Stimulated activated naive B cell treated with anti-CD40 and anti-IgM and Interleukin-4, amounts not matched to agents 10 μg/mL and 1 μg/mL and 100 μg/mL, for 72 hours (primary cell): ENCODE results near the gene GRM8.

Source experiments
- ATAC-seq, 2 donors: fragments of 150-1000 bp; cut with Tn5 transposase; replicated peaks; 2 replicates each; pipeline ENCODE4 v1.10.0; 2021; ENCODE audit warnings: moderate library complexity in 1 of 2
- DNase-seq: peaks from one replicate; pipeline ENCODE4 v3.0.0; 2021
- H3K27ac Mint-ChIP-seq: one replicate; pipeline ENCODE4 v1.8.0; 2022; ENCODE audit warnings: mild to moderate bottlenecking, mixed read lengths
- H3K27me3 Mint-ChIP-seq, 2 donors: one replicate each; pipeline ENCODE4 v1.8.0; 2022; ENCODE audit warnings: mixed read lengths in 2 of 2
- H3K36me3 Mint-ChIP-seq, 2 donors: one replicate each; pipeline ENCODE4 v1.8.0; 2022; ENCODE audit warnings: mixed read lengths in 2 of 2, mild to moderate bottlenecking in 1 of 2
- H3K4me1 Mint-ChIP-seq, 2 donors: one replicate each; pipeline ENCODE4 v1.8.0; 2022; ENCODE audit warnings: mixed read lengths in 2 of 2, mild to moderate bottlenecking in 1 of 2
- H3K4me3 Mint-ChIP-seq, 2 donors: one replicate each; pipeline ENCODE4 v1.8.0; 2022; ENCODE audit warnings: mild to moderate bottlenecking in 2 of 2, mixed read lengths in 2 of 2, moderate library complexity in 1 of 2
- H3K9me3 Mint-ChIP-seq, 2 donors: one replicate each; pipeline ENCODE4 v1.8.0; 2022; ENCODE audit warnings: mixed read lengths in 2 of 2, mild to moderate bottlenecking in 1 of 2

GRM8 gene

DNA sequence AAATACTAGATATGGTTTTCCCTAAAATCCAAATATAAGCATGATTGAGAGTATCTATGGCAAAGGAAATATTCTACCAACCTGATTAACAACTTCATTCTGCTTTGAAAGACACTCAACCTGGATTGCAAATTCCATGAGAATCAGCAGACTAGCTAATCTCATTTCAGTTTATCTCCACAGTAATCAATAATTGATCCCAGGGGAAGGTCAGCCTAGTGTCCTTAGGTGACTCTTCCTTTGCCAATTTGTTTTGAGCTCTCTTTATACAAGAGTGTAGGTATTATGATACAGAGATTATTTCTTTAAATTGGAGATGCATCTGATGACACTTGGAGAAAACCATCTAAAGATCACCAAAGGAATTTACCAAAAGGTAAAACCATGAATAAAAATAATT is 100.3 kb downstream of the GRM8 start:
- peaks cover 0 to 3% of the 10 kb centered on the region in 2 donors for H3K9me3 Mint-ChIP-seq
- H3K4me3 Mint-ChIP-seq, result no peak overlapping the region
- H3K4me1 Mint-ChIP-seq, result no peaks in the 10 kb centered on the region
- no peaks in the 10 kb centered on the region for H3K36me3 Mint-ChIP-seq
- no peak overlapping the region for H3K27ac Mint-ChIP-seq
- ATAC-seq, result no peak
- DNase-seq, result no peak
- peaks cover 0 to 5% of the 10 kb centered on the region in 2 donors for H3K27me3 Mint-ChIP-seq

DNA sequence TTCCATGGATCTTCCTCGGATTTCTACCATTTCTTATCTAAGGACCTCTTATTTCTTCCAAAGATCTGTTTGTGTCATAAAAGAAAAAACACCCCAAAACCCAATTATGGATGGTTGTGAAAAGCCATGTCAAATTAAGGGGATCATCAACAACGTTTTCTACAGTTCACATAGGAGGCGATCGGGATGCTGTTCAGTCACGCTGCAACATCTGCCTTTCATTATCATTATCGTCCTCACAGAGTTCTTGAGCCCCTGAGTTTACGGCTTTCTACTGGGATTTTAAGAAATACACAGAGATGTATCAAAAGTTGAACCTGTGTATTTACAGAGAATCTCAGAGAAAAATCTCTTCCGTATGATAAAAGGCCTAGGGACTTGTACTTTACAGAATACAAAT is 101.4 kb downstream of the GRM8 start:
- Mint-ChIP-seq H3K4me1 (no peaks in the 10 kb centered on the region), H3K9me3 (peaks cover 0 to 2% of the 10 kb centered on the region in 2 donors), H3K36me3 (no peaks in the 10 kb centered on the region), H3K27me3 (peaks cover 0 to 5% of the 10 kb centered on the region in 2 donors), H3K4me3 (no peak overlapping the region), H3K27ac (no peak overlapping the region)
- no peak for ATAC-seq
- DNase-seq, result no peak

DNA sequence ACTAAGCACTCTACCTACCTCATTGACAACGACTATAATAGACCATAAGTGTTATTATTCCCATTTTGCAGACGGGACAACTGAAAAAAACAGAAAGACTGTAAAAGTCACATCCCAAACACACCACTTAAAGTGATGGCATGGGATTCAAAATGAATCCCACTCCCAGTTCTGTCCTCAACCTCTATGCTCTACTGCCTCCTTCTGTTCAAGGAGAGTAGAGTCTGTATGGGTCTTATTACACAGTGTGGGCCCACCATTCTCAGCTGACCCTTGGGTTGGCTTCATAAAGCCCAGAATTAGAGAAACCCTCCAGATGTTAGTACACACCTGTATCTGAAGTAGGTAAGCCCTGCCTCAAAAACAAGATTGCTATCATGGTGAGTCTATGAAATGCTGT is 102.2 kb downstream of the GRM8 start:
- Mint-ChIP-seq H3K4me3 (no peak overlapping the region), H3K27ac (no peak overlapping the region), H3K36me3 (no peaks in the 10 kb centered on the region), H3K9me3 (peaks cover 0 to 1% of the 10 kb centered on the region in 2 donors), H3K4me1 (no peaks in the 10 kb centered on the region), H3K27me3 (peaks cover 0 to 5% of the 10 kb centered on the region in 2 donors)
- DNase-seq (no peak), ATAC-seq (peak in 1 of 2 donors; percentile 10)

DNA sequence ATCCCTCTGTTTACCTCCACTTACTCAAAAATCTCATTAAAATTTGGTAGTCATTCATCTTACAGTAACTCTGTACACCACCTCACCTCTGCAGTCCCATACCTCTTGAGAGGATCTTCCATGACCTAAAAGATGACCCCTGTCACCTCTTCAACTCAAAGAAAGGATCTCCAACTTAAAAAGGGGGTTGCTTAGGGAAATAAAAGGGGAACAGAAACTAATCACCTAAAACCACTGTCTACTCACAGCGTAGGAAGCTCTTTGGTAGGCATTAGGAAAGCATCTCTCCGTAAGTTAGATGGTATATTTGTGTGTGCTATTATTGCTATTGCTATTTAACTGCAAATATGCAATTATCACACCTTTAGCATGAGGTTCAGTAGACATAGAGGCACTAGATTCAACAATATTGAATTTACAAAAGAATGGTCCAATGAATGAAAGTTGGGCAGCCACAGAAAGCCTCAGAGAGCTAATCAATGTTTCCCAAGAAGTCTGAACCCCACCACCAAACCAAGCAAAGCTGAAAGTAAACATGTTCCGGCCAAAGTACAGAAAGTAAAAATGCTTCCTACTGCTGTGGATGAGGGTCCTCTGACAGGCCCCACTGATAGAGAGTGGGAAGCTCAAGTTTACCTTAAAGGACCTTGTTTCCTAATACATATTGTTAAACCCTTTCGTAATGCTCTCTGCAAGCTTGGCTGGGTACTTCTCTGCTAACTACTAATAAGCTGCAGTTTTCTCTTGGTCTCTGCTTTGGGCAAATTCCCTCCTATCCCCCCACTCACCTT is 105.8 kb downstream of the GRM8 start:
- H3K4me3 Mint-ChIP-seq, result no peak overlapping the region
- no peak overlapping the region for H3K27ac Mint-ChIP-seq
- no peaks in the 10 kb centered on the region for H3K36me3 Mint-ChIP-seq
- no peaks in the 10 kb centered on the region for H3K27me3 Mint-ChIP-seq
- DNase-seq (no peak), ATAC-seq (no peak)
- no peaks in the 10 kb centered on the region for H3K4me1 Mint-ChIP-seq
- H3K9me3 Mint-ChIP-seq, result peaks cover 0 to 1% of the 10 kb centered on the region in 2 donors

DNA sequence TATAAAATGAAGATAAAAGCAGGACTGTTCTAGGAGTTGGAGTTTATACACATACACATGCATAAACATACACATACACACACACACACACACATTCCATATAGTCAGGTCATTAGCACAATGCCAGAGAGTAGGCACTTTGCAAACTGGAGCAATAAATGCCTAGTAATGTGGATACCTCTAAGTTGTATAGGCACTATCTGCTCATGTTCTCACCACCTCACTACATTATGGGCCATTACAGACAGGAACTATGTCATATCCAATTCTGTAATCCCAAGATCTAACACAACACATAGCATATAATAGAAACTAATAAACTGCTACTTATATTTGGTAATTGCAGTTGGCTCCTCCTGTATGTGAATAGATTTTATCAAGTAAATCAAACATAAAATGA is 115.6 kb downstream of the GRM8 start:
- Mint-ChIP-seq H3K4me3 (no peak overlapping the region), H3K4me1 (no peaks in the 10 kb centered on the region), H3K27me3 (no peaks in the 10 kb centered on the region), H3K9me3 (no peaks in the 10 kb centered on the region), H3K27ac (no peak overlapping the region), H3K36me3 (no peaks in the 10 kb centered on the region)
- ATAC-seq, result no peak
- no peak for DNase-seq

DNA sequence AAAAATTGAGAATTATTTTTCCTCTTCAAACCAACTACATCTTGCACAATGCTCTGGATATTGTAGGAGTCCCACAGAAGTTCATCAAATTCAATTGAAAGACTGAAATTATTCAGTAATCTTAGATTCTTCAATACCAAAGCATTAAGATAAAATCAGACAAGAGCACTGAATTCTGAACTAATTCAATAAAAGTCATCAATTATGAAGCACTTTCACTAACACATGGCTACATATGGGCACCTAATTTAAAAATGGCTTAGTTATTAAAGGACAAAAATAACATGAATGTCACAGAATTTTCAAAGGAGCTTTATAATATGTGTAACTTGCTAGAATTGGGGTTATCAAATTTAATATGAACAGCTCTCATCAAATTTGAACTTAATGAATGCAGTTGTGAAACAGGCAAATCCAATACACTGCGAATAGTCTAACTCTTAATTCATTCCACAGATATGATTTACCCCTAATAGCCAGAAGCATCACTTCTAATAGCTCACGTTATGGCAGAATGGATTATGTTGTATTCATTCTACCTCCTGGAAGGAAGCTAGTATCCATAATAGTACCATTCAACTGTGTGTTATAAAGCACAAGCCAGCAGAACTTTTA is 116.8 kb downstream of the GRM8 start:
- ATAC-seq (no peak), DNase-seq (no peak)
- Mint-ChIP-seq H3K27ac (no peak overlapping the region), H3K36me3 (no peaks in the 10 kb centered on the region), H3K27me3 (no peaks in the 10 kb centered on the region), H3K9me3 (no peaks in the 10 kb centered on the region), H3K4me1 (no peaks in the 10 kb centered on the region), H3K4me3 (no peak overlapping the region)

DNA sequence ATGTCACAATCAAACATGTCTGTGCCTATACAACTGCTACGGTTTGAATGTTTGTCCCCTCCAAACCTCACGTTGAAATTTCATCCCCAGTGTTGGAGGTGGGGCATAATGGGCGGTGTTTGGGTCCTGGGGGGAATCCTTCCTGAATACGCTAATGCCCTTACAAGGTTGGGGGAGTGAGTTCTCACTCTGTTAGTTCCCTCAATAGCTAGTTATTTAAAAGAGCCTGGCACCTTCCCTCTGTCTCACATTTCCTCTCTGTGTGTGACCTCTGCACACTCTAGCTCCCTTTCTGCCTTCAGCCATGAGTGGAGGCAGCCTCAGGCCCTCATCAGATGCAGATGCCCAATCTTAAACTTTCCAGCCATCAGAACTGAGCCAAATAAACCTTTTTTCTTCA is 129.5 kb downstream of the GRM8 start:
- peaks cover 0 to 4% of the 10 kb centered on the region in 2 donors for H3K9me3 Mint-ChIP-seq
- ATAC-seq (no peak), DNase-seq (no peak)
- H3K4me1 Mint-ChIP-seq, result no peaks in the 10 kb centered on the region
- no peaks in the 10 kb centered on the region for H3K27me3 Mint-ChIP-seq
- H3K4me3 Mint-ChIP-seq, result no peak overlapping the region
- no peak overlapping the region for H3K27ac Mint-ChIP-seq
- no peaks in the 10 kb centered on the region for H3K36me3 Mint-ChIP-seq

DNA sequence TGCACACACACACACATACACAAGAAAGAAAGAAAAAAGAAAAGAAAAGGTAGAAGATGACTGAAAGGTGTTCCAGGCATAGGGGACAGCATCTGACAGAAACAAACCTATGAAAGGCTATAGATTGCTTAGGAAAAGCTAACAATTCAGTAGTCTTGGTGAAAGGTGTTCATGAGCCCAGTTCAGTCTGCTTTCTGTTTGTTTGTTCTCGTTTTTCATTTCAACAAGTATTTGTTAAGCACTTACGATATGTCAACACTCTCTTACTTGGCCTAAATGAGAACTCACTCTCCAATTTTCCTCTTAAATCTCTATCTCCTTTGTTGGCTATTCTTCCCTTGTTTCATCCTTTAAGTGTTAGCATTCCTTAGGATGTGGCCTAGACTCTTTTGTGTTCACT is 133.2 kb downstream of the GRM8 start:
- Mint-ChIP-seq H3K27me3 (no peaks in the 10 kb centered on the region), H3K9me3 (peaks cover 0 to 4% of the 10 kb centered on the region in 2 donors)

DNA sequence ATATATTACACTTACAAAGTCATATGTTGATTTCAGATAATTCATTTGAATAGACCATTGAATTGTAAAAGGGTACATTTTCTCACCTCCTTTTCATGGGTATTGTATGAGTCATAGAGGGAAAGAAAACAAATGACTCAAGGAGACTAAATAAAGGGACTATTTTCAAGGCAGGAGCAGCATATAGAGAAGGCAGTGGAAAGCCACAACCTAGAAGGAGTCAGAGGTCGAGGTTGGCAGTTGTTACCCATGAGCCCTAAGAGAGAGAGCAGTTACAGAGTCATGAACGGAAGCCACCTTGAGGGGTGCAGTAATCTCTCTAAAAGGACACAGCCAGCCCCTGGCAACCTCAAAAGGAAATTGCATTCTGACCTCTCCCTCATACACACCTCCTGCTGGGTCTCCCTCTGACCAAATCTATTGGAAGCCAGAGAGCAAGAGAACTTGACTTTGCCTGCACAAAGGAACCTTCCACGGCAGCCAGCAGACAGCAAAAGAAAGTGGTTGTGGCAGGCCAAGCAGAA is 137.9 kb downstream of the GRM8 start:
- Mint-ChIP-seq H3K36me3 (no peaks in the 10 kb centered on the region), H3K9me3 (peaks cover 4 to 5% of the 10 kb centered on the region in 2 donors), H3K27me3 (peaks cover 0 to 5% of the 10 kb centered on the region in 2 donors), H3K27ac (no peak overlapping the region), H3K4me1 (no peaks in the 10 kb centered on the region), H3K4me3 (no peak overlapping the region)
- ATAC-seq, result peak in 1 of 2 donors; percentile 56
- DNase-seq, result no peak

More for the DNA sequence above, 133.2 kb downstream of the GRM8 start:
- DNase-seq (no peak), ATAC-seq (no peak)
- H3K4me3 Mint-ChIP-seq, result no peak overlapping the region
- no peak overlapping the region for H3K27ac Mint-ChIP-seq
- no peaks in the 10 kb centered on the region for H3K4me1 Mint-ChIP-seq
- no peaks in the 10 kb centered on the region for H3K36me3 Mint-ChIP-seq

DNA sequence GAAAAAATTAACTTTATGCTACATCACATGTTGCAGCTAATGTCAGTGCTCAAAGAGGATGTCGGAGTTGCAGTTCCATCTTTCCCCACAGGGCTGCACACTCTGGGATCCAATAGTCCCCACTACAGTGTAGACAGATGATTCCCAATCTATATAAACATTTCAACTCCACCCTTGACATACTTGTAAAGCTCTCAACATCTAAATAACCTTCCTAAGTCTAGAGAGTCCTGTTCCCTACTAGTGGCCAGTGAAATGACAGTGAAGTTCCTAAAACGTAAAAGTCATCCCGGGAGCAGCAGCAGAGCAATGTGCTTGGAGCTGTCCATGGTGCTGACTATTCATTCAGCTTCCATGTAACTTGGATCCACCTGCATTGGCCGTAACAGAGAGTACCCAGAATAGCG is 145.1 kb downstream of the GRM8 start:
- Mint-ChIP-seq H3K9me3 (peaks cover 2 to 5% of the 10 kb centered on the region in 2 donors), H3K27me3 (peaks cover 0 to 5% of the 10 kb centered on the region in 2 donors), H3K27ac (no peak overlapping the region), H3K4me1 (no peaks in the 10 kb centered on the region), H3K36me3 (no peaks in the 10 kb centered on the region), H3K4me3 (no peak overlapping the region)
- DNase-seq (peak; percentile 2), ATAC-seq (peak; percentile 29 to 68)

DNA sequence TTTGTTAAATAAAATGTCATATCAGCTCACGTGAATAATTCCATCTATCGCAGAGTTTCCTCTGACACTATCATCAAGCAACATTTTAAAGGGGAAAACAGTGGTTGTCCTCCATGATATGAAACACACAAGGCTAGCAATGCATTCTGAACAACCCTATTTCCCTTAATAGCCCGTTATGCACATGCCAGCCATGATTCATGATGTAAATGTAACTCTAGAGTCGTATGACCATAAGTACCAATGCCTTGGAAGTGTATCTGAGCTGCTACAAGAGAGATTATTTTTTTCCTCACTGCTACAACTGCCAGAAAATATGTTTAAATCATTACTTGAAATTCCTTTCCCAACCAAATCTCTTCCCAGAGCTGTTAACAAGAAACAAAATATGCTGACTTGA is 159.4 kb downstream of the GRM8 start:
- H3K27me3 Mint-ChIP-seq, result no peaks in the 10 kb centered on the region
- ATAC-seq (no peak), DNase-seq (no peak)
- H3K4me3 Mint-ChIP-seq, result no peak overlapping the region
- H3K27ac Mint-ChIP-seq, result no peak overlapping the region
- no peaks in the 10 kb centered on the region for H3K36me3 Mint-ChIP-seq
- H3K4me1 Mint-ChIP-seq, result no peaks in the 10 kb centered on the region
- no peaks in the 10 kb centered on the region for H3K9me3 Mint-ChIP-seq

DNA sequence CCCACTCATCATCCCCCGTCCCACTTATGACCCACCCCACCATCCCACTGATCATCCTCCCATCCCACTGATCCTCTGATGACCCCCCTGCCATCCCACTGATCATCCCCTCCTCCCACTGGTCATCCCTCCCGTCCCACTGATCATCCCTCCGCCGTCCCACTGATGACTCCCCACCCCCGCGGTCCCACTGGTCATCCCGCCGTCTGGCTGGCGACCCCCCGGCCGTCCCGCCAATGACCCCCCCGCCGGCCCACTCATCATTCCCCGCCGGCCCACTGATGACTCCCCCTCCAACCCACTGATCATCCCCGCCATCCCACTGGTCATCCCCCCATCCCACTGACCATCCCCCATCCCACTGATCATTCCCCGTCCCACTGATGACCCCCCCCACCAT is 161.1 kb downstream of the GRM8 start:
- H3K27me3 Mint-ChIP-seq, result no peaks in the 10 kb centered on the region
- H3K4me1 Mint-ChIP-seq, result no peaks in the 10 kb centered on the region
- no peaks in the 10 kb centered on the region for H3K9me3 Mint-ChIP-seq
- H3K4me3 Mint-ChIP-seq, result no peak overlapping the region
- DNase-seq, result no peak
- H3K36me3 Mint-ChIP-seq, result no peaks in the 10 kb centered on the region
- H3K27ac Mint-ChIP-seq, result no peak overlapping the region
- no peak for ATAC-seq

DNA sequence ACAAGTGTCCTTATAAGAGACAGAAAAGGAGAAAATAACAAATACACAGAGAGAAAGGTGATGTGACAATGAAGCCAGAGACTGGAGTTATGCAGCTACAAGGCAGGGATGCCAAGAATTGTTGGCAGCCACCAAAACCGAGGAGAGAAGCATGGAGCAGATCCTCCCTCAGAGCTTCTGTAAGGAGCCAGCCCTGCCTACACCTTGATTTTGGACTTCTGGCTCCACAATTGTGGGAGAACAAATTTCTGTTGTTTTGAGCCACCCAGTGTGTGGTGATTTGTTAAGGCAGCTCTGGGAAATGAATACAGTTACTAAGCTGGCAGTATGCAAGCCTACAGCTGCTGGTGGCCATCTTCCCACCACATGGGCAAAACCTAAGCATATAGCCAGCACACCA is 163.6 kb downstream of the GRM8 start:
- H3K4me3 Mint-ChIP-seq, result no peak overlapping the region
- H3K4me1 Mint-ChIP-seq, result no peaks in the 10 kb centered on the region
- DNase-seq (no peak), ATAC-seq (no peak)
- H3K27ac Mint-ChIP-seq, result no peak overlapping the region
- H3K27me3 Mint-ChIP-seq, result no peaks in the 10 kb centered on the region
- H3K9me3 Mint-ChIP-seq, result peaks cover 0 to 1% of the 10 kb centered on the region in 2 donors
- H3K36me3 Mint-ChIP-seq, result no peaks in the 10 kb centered on the region

DNA sequence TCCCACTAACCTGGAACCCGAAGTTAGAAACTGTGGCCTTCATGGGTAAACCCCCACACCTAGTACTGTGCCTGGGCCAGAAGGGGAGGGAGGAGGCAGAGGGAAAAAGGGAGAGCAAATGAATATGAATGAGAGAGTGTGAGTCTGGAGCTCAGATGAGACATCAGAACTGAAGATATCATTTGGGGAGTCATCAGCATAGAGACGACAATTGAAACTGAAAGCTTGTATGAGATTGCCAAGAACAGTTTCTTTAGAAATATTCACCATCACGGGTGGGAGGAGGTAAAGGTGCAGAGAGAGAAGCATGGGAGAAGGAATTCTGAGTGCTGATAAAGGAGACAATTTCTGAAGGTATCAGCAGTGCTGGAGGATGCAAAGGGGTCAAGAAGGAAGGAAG is 171.2 kb downstream of the GRM8 start:
- H3K27ac Mint-ChIP-seq, result no peak overlapping the region
- DNase-seq (no peak), ATAC-seq (no peak)
- no peak overlapping the region for H3K4me3 Mint-ChIP-seq
- no peaks in the 10 kb centered on the region for H3K27me3 Mint-ChIP-seq
- H3K9me3 Mint-ChIP-seq, result peaks cover 0 to 1% of the 10 kb centered on the region in 2 donors
- H3K36me3 Mint-ChIP-seq, result no peaks in the 10 kb centered on the region
- H3K4me1 Mint-ChIP-seq, result no peaks in the 10 kb centered on the region

DNA sequence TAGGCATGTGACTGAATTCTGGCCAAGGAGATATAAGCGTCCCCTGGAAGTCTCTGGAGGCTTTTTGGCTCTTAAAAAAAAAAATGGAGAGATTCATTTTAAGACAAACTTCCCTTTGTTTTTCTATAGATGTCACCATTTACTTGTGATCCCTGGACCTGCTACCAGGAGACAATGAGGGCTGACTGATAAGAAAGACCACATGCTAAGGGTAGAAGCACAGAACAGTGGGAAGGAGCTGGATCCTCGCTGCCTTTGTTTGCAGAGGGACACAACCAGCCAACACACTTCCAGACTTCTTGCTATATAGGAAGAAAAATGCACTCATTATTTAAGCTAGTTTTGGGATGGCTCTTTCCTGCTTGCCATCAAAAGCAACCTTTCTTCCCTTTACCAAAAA is 172.2 kb downstream of the GRM8 start:
- Mint-ChIP-seq H3K27ac (no peak overlapping the region), H3K4me1 (no peaks in the 10 kb centered on the region), H3K9me3 (no peaks in the 10 kb centered on the region), H3K27me3 (no peaks in the 10 kb centered on the region), H3K36me3 (no peaks in the 10 kb centered on the region), H3K4me3 (no peak overlapping the region)
- DNase-seq, result no peak
- ATAC-seq, result no peak
